NCI-H82 treated with DMSO at 0.1 percent for 48 hours (cell line): ENCODE data around the gene EML6.
A peak's percentile ranks its signal among the peaks of the same experiment; 100 is the strongest.

Experiments used
- DNase-seq: peaks from one replicate; lab custom pipeline; 2025; ENCODE audit not compliant: unreplicated experiment; lab: John Stamatoyannopoulos, UW

EML6 gene

GRCh38 chr2:54941248-54941984 is 218.0 kb downstream of the EML6 start:
- DNase-seq = no peak

GRCh38 chr2:54942373-54942772 is 218.9 kb downstream of the EML6 start:
- DNase-seq = no peak

GRCh38 chr2:54944724-54945326 is 221.4 kb downstream of the EML6 start:
- DNase-seq = no peak

- DNase-seq = no peak
Measured at GRCh38 chr2:54945391-54946219, 222.1 kb downstream of the EML6 start.

GRCh38 chr2:54946220-54946805 is 222.9 kb downstream of the EML6 start:
- DNase-seq = no peak

- no peak for DNase-seq
Measured at GRCh38 chr2:54947136-54947535, 223.7 kb downstream of the EML6 start.

GRCh38 chr2:54947646-54948045 is 224.2 kb downstream of the EML6 start:
- DNase-seq = peak; percentile 26

- no peak for DNase-seq
Measured at GRCh38 chr2:54948120-54948519, 224.7 kb downstream of the EML6 start.

GRCh38 chr2:54949431-54949830 is 226.0 kb downstream of the EML6 start:
- no peak for DNase-seq

GRCh38 chr2:54950811-54951210 is 227.3 kb downstream of the EML6 start:
- DNase-seq = no peak

GRCh38 chr2:54952425-54952824 is 229.0 kb downstream of the EML6 start:
- no peak for DNase-seq

- DNase-seq = no peak
Measured at GRCh38 chr2:54952978-54953456, 229.6 kb downstream of the EML6 start.

GRCh38 chr2:54954158-54954557 is 230.7 kb downstream of the EML6 start:
- no peak for DNase-seq

GRCh38 chr2:54954705-54955357 is 231.4 kb downstream of the EML6 start:
- DNase-seq = peak; percentile 7

GRCh38 chr2:54955358-54956110 is 232.1 kb downstream of the EML6 start:
- no peak for DNase-seq

- DNase-seq = peak; percentile 94
Measured at GRCh38 chr2:54956111-54956627, 232.7 kb downstream of the EML6 start.

- DNase-seq = peak; percentile 56
Measured at GRCh38 chr2:54957321-54957999, 234.0 kb downstream of the EML6 start.

GRCh38 chr2:54958717-54959371 is 235.4 kb downstream of the EML6 start:
- DNase-seq = no peak

GRCh38 chr2:54960164-54960563 is 236.7 kb downstream of the EML6 start:
- DNase-seq = no peak
